HEK293 (cell line): ENCODE measurements around the gene SLC27A2.

Source experiments
- CTCF ChIP-seq: fragments of 450-650 bp; formaldehyde crosslinking; IDR thresholded peaks from 2 replicates; pipeline ENCODE4 v1.5.1; 2016; ENCODE audit warnings: missing biosample characterization, missing genetic modification characterization
- ZNF23 ChIP-seq: fragments of 450-650 bp; formaldehyde crosslinking; IDR thresholded peaks from 2 replicates; pipeline ENCODE4 v1.5.1; 2016; ENCODE audit warnings: missing biosample characterization, missing genetic modification characterization, borderline replicate concordance
- ZNF514 ChIP-seq: fragments of 450-650 bp; formaldehyde crosslinking; IDR thresholded peaks from 2 replicates; pipeline ENCODE4 v1.5.1; 2016; ENCODE audit warnings: missing biosample characterization, missing genetic modification characterization

- TF ChIP-seq CTCF (tag by site-specific recombination), result no peak
- TF ChIP-seq ZNF514 (tag by site-specific recombination), result no peak
- no peak for TF ChIP-seq ZNF23 (tag by site-specific recombination)
Measured at GRCh38 chr15:50150349-50150748, 31.6 kb upstream of the SLC27A2 start.
